GM12878 (cell line): ENCODE results near the gene OSTN. TPM values are rescaled to one million over a fixed set of nuclear protein-coding genes. Genes with fewer than 3 reads are reported as not detected.

Experiments used
- BHLHE40 ChIP-seq, 2 experiments: fragments of 450-650 bp in 1 of 2; IDR thresholded peaks; 2 replicates each; pipeline ENCODE4 v1.6.1; 2011 to 2017; ENCODE audit warnings: low read depth in 2 of 2, borderline replicate concordance in 1 of 2, improper control_type of control experiment in 1 of 2, low read length in 1 of 2, mild to moderate bottlenecking in 1 of 2
- CBX5 ChIP-seq: sonication (generic); IDR thresholded peaks from 2 replicates; pipeline ENCODE4 v1.6.1; 2016; ENCODE audit warnings: low read depth, moderate library complexity, mild to moderate bottlenecking, inconsistent platforms
- GABPA ChIP-seq: IDR thresholded peaks from 2 replicates; pipeline ENCODE4 v1.6.1; 2014; ENCODE audit warnings: antibody characterized with exemption, low read depth, mild to moderate bottlenecking, inconsistent platforms
- MTA2 ChIP-seq: fragments of 450-650 bp; IDR thresholded peaks from 2 replicates; pipeline ENCODE4 v1.6.1; 2016; ENCODE audit warnings: low read depth, mild to moderate bottlenecking, moderate library complexity
- NKRF ChIP-seq: fragments of 450-650 bp; conservative IDR thresholded peaks from 2 replicates; pipeline ENCODE4 v1.6.1; 2017; ENCODE audit warnings: mild to moderate bottlenecking, moderate library complexity
- POLR2AphosphoS2 ChIP-seq: IDR thresholded peaks from 2 replicates; pipeline ENCODE4 v1.6.1; 2011; ENCODE audit warnings: low read depth, mild to moderate bottlenecking, low read length, improper control_type of control experiment, moderate library complexity
- POLR2AphosphoS5 ChIP-seq: IDR thresholded peaks from 2 replicates; pipeline ENCODE4 v1.6.1; 2011; ENCODE audit warnings: mild to moderate bottlenecking, low read length, inconsistent platforms
- RELB ChIP-seq: fragments of 450-650 bp; IDR thresholded peaks from 2 replicates; pipeline ENCODE4 v1.6.1; 2017; ENCODE audit warnings: low read depth, mild to moderate bottlenecking, moderate library complexity
- SMAD1 ChIP-seq: fragments of 450-650 bp; IDR thresholded peaks from 2 replicates; pipeline ENCODE4 v1.6.1; 2018; ENCODE audit warnings: mild to moderate bottlenecking, low read depth; ENCODE audit not compliant: partially characterized antibody
- STAT3 ChIP-seq: IDR thresholded peaks from 2 replicates; pipeline ENCODE4 v1.6.1; 2011; ENCODE audit warnings: low read depth, low read length, improper control_type of control experiment
- TCF12 ChIP-seq: IDR thresholded peaks from 2 replicates; pipeline ENCODE4 v1.6.1; 2011; ENCODE audit warnings: low read depth, mild to moderate bottlenecking, low read length
- USF1 ChIP-seq: IDR thresholded peaks from 2 replicates; pipeline ENCODE4 v1.6.1; 2011; ENCODE audit warnings: borderline replicate concordance, low read depth, mild to moderate bottlenecking, moderate library complexity, mixed read lengths, low read length; ENCODE audit not compliant: insufficient read depth; ENCODE audit errors: extremely low read length
- ZNF622 ChIP-seq: fragments of 450-650 bp; IDR thresholded peaks from 2 replicates; pipeline ENCODE4 v1.6.1; 2017; ENCODE audit warnings: mild to moderate bottlenecking, inconsistent platforms
- polyA plus RNA-seq, 11 experiments: library from polyadenylated mRNA; depleted of rRNA in 4 of 11; unstranded in 6 of 11; stranded (reverse) in 5 of 11; fragments of >200 nt; fragmentation: Nextera tagmentation in 4 of 11; fragmentation: Illumina TruSeq in 1 of 11; extraction: Ambion mirVana in 4 of 11; extraction: Trizol in 1 of 11; gene quantifications; 1 replicate in 1 of 11; 2 replicates in 10 of 11; pipeline versions ENCODE4 v1.2.1 to v1.2.3, GENCODE V29; 2011 to 2016; ENCODE audit warnings: inconsistent platforms in 2 of 11, missing spikeins in 2 of 11, low read depth in 1 of 11
- total RNA-seq, 4 experiments: library from RNA; depleted of rRNA in 3 of 4; stranded (reverse); fragments of >200 nt in 3 of 4; fragmentation: Illumina TruSeq in 1 of 4; extraction: Trizol in 1 of 4; gene quantifications; 2 replicates each; pipeline versions ENCODE4 v1.2.1 to v1.2.3, GENCODE V29; 2013 to 2021

Gene OSTN
- total and polyA plus RNA-seq, 10 of the 15 experiments (the other 5 are each of a cell fraction or from before 2014, with no cell fraction given), result 0.04 to 0.27 (median 0.06) TPM; not detected in 6

GRCh38 chr3:191314109-191314728 lies 115.2 kb downstream of the OSTN start (continued):
- TF ChIP-seq STAT3 (no peak), NKRF (no peak), RELB (no peak), POLR2AphosphoS5 (no peak), ZNF622 (no peak), TCF12 (no peak), POLR2AphosphoS2 (no peak), USF1 (no peak), MTA2 (no peak), GABPA (no peak), SMAD1 (no peak), BHLHE40 (IDR thresholded peaks at IDR 0.05; ENCODE audit: borderline replicate concordance in 1 of 2, low read depth in 2 of 2, low read length in 1 of 2) (no peak), CBX5 (no peak)

Other genes starting within 250 kb of the OSTN start
- gene CCDC50, start 130.2 kb downstream of the OSTN start, total RNA-seq (2014; rRNA removed), result 112 and 126 TPM in 2 replicates
- gene CCDC50, start 130.2 kb downstream of the OSTN start, total RNA-seq (2014; rRNA removed; fragmentation: Illumina TruSeq; extraction: Trizol), result 117 and 123 TPM in 2 replicates
- gene CCDC50, start 130.2 kb downstream of the OSTN start, total RNA-seq (2021), result 144 and 150 TPM in 2 replicates
- 132 and 180 TPM in 2 replicates for gene CCDC50, start 130.2 kb downstream of the OSTN start, polyA plus RNA-seq (2011; rRNA removed)
- 137 and 148 TPM in 2 replicates for gene CCDC50, start 130.2 kb downstream of the OSTN start, polyA plus RNA-seq (2014; fragmentation: Illumina TruSeq; extraction: Trizol)
- 10 to 100 TPM; 46.7 to 61.5 TPM for gene CCDC50, start 130.2 kb downstream of the OSTN start, polyA plus RNA-seq (2014; fragmentation: Nextera tagmentation; extraction: Ambion mirVana)
- gene CCDC50, start 130.2 kb downstream of the OSTN start, polyA plus RNA-seq (2014; rRNA removed), result 107 and 122 TPM in 2 replicates
- gene CCDC50, start 130.2 kb downstream of the OSTN start, polyA plus RNA-seq (2016; fragmentation: Nextera tagmentation; extraction: Ambion mirVana), result 100 to 1,000 TPM; 127 to 130 TPM
- 0.28 and 1.3 TPM in 2 replicates for gene UTS2B, start 131.3 kb downstream of the OSTN start, total RNA-seq (2014; rRNA removed)
- 0.36 and 0.64 TPM in 2 replicates for gene UTS2B, start 131.3 kb downstream of the OSTN start, total RNA-seq (2014; rRNA removed; fragmentation: Illumina TruSeq; extraction: Trizol)
- gene UTS2B, start 131.3 kb downstream of the OSTN start, total RNA-seq (2021), result 0.28 and 0.29 TPM in 2 replicates
- gene UTS2B, start 131.3 kb downstream of the OSTN start, polyA plus RNA-seq (2011; rRNA removed), result 0.43 and 0.66 TPM in 2 replicates
- gene UTS2B, start 131.3 kb downstream of the OSTN start, polyA plus RNA-seq (2014; fragmentation: Illumina TruSeq; extraction: Trizol), result 0.33 and 0.53 TPM in 2 replicates
- gene UTS2B, start 131.3 kb downstream of the OSTN start, polyA plus RNA-seq (2014; fragmentation: Nextera tagmentation; extraction: Ambion mirVana), result under 1 TPM; 0.15 to 0.45 TPM
- gene UTS2B, start 131.3 kb downstream of the OSTN start, polyA plus RNA-seq (2014; rRNA removed), result 0.70 and 0.72 TPM in 2 replicates
- gene UTS2B, start 131.3 kb downstream of the OSTN start, polyA plus RNA-seq (2016; fragmentation: Nextera tagmentation; extraction: Ambion mirVana), result under 1 TPM; 0.45 to 0.48 TPM